ENCODE results near the gene FBXL7.

The FBXL7 gene

GRCh38 chr5:15647251-15647650 lies 147.3 kb downstream of the FBXL7 start:
- Histone ChIP-seq H3K4me2 (ENCODE audit: low read length) (no peak overlapping the region), H3K27me3 (ENCODE audit: low read depth, low read length) (no peaks in the 10 kb centered on the region), H4K20me1 (ENCODE audit: insufficient read depth, low read length) (no peaks in the 10 kb centered on the region), H3K4me1 (ENCODE audit: low read length) (no peaks in the 10 kb centered on the region), H3K27ac (ENCODE audit: low read length) (no peak overlapping the region), H3K9ac (ENCODE audit: low read length) (no peak overlapping the region), H2AFZ (ENCODE audit: low read depth, low read length) (no peak overlapping the region), H3K36me3 (replicated peaks; ENCODE audit: low read depth, low read length) (no peaks in the 10 kb centered on the region), H3K4me3 (ENCODE audit: low read length) (no peak overlapping the region), H3K9me3 (ENCODE audit: insufficient read depth, low read length) (no peaks in the 10 kb centered on the region), H3K79me2 (ENCODE audit: low read length) (no peaks in the 10 kb centered on the region)
- TF ChIP-seq CTCF (IDR thresholded peaks at IDR 0.05; ENCODE audit: low read depth, low read length) (no peak), EZH2phosphoT487 (IDR thresholded peaks at IDR 0.05; ENCODE audit: low read depth) (no peak)

GRCh38 chr5:15650266-15650665 lies 150.3 kb downstream of the FBXL7 start:
- no peaks in the 10 kb centered on the region for H3K36me3 ChIP-seq (replicated peaks; ENCODE audit: low read depth, low read length)
- no peak overlapping the region for H3K4me3 ChIP-seq (ENCODE audit: low read length)
- no peaks in the 10 kb centered on the region for H3K27me3 ChIP-seq (ENCODE audit: low read depth, low read length)
- H3K79me2 ChIP-seq (ENCODE audit: low read length) = no peaks in the 10 kb centered on the region
- H2AFZ ChIP-seq (ENCODE audit: low read depth, low read length) = no peak overlapping the region
- TF ChIP-seq EZH2phosphoT487 (IDR thresholded peaks at IDR 0.05; ENCODE audit: low read depth) (no peak), CTCF (IDR thresholded peaks at IDR 0.05; ENCODE audit: low read depth, low read length) (no peak)
- H3K4me1 ChIP-seq (ENCODE audit: low read length) = no peaks in the 10 kb centered on the region
- no peaks in the 10 kb centered on the region for H3K9me3 ChIP-seq (ENCODE audit: insufficient read depth, low read length)
- H3K9ac ChIP-seq (ENCODE audit: low read length) = no peak overlapping the region
- H4K20me1 ChIP-seq (ENCODE audit: insufficient read depth, low read length) = no peaks in the 10 kb centered on the region
- no peak overlapping the region for H3K4me2 ChIP-seq (ENCODE audit: low read length)
- no peak overlapping the region for H3K27ac ChIP-seq (ENCODE audit: low read length)

GRCh38 chr5:15654779-15655178 lies 154.8 kb downstream of the FBXL7 start:
- Histone ChIP-seq H3K4me1 (ENCODE audit: low read length) (no peaks in the 10 kb centered on the region), H3K36me3 (replicated peaks; ENCODE audit: low read depth, low read length) (no peaks in the 10 kb centered on the region), H3K27me3 (ENCODE audit: low read depth, low read length) (no peaks in the 10 kb centered on the region), H3K4me3 (ENCODE audit: low read length) (no peak overlapping the region), H3K4me2 (ENCODE audit: low read length) (no peak overlapping the region), H3K9me3 (ENCODE audit: insufficient read depth, low read length) (no peaks in the 10 kb centered on the region), H3K9ac (ENCODE audit: low read length) (no peak overlapping the region), H2AFZ (ENCODE audit: low read depth, low read length) (no peak overlapping the region), H3K27ac (ENCODE audit: low read length) (no peak overlapping the region), H4K20me1 (ENCODE audit: insufficient read depth, low read length) (no peaks in the 10 kb centered on the region), H3K79me2 (ENCODE audit: low read length) (no peaks in the 10 kb centered on the region)
- TF ChIP-seq CTCF (IDR thresholded peaks at IDR 0.05; ENCODE audit: low read depth, low read length) (no peak), EZH2phosphoT487 (IDR thresholded peaks at IDR 0.05; ENCODE audit: low read depth) (no peak)

DNA sequence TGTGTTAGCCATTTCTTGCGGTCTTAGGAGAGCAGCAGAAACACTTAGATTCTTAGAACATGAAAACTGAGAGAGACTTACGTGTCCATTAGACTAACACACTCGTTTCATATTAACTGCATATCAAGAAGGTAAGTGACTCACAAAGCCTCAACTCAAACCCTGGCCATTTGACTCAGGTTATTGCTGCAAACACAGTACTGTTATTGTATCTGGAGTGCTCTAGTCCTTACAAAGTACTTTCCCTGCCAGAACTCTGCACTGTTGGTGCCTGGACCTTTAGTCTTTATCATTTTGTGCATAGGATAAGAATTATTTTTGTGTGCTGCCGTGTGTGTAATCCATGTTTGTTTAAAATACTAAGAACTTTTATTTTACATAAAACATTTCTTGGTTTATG lies 155.7 kb downstream of the FBXL7 start:
- TF ChIP-seq CTCF (IDR thresholded peaks at IDR 0.05; ENCODE audit: low read depth, low read length) = no peak
- no peak for TF ChIP-seq EZH2phosphoT487 (IDR thresholded peaks at IDR 0.05; ENCODE audit: low read depth)
- H3K4me2 ChIP-seq (ENCODE audit: low read length) = no peak overlapping the region
- no peaks in the 10 kb centered on the region for H3K36me3 ChIP-seq (replicated peaks; ENCODE audit: low read depth, low read length)

More for the DNA sequence above, 155.7 kb downstream of the FBXL7 start:
- no peaks in the 10 kb centered on the region for H3K4me1 ChIP-seq (ENCODE audit: low read length)
- no peaks in the 10 kb centered on the region for H3K27me3 ChIP-seq (ENCODE audit: low read depth, low read length)
- no peak overlapping the region for H2AFZ ChIP-seq (ENCODE audit: low read depth, low read length)
- no peaks in the 10 kb centered on the region for H3K79me2 ChIP-seq (ENCODE audit: low read length)
- no peak overlapping the region for H3K27ac ChIP-seq (ENCODE audit: low read length)
- no peaks in the 10 kb centered on the region for H3K9me3 ChIP-seq (ENCODE audit: insufficient read depth, low read length)
- H3K9ac ChIP-seq (ENCODE audit: low read length) = no peak overlapping the region
- no peak overlapping the region for H3K4me3 ChIP-seq (ENCODE audit: low read length)
- H4K20me1 ChIP-seq (ENCODE audit: insufficient read depth, low read length) = no peaks in the 10 kb centered on the region

Data from OCI-LY3 (cell line).